Ectodermal cell (in vitro differentiated cells): ENCODE measurements around the gene GMEB1. TPM values are rescaled to one million over a fixed set of nuclear protein-coding genes. Genes with fewer than 3 reads are reported as not detected.
"Not testable (repeated sequence)": the region's sequence is repeated elsewhere in the genome, so short reads cannot be mapped to it uniquely, and the experiment has no call there.

Experiments
- H3K27ac ChIP-seq: 2 replicates; pipeline ENCODE4 v1.7.0; 2013; ENCODE audit warnings: mild to moderate bottlenecking, low read depth, low read length; ENCODE audit not compliant: insufficient read depth, poor library complexity, severe bottlenecking
- H3K27me3 ChIP-seq: 2 replicates; pipeline ENCODE4 v1.7.0; 2013; ENCODE audit warnings: mild to moderate bottlenecking, low read length; ENCODE audit not compliant: insufficient read depth, control insufficient read depth, poor library complexity, severe bottlenecking
- H3K36me3 ChIP-seq: one replicate; pipeline ENCODE4 v1.7.0; 2013; ENCODE audit warnings: low read length; ENCODE audit not compliant: control insufficient read depth, insufficient read depth
- H3K4me1 ChIP-seq: one replicate; pipeline ENCODE4 v1.7.0; 2013; ENCODE audit warnings: low read length; ENCODE audit not compliant: control insufficient read depth, insufficient read depth
- H3K4me3 ChIP-seq: 2 replicates; pipeline ENCODE4 v1.7.0; 2013; ENCODE audit warnings: low read depth, low read length, control low read depth; ENCODE audit not compliant: insufficient read depth
- H3K9me3 ChIP-seq: 2 replicates; pipeline ENCODE4 v1.7.0; 2013; ENCODE audit warnings: mild to moderate bottlenecking, low read length, moderate library complexity; ENCODE audit not compliant: control insufficient read depth
- WGBS, 2 experiments: methylation state at CpG; one replicate each; pipeline ENCODE4 v1.1.7; 2013; ENCODE audit warnings: missing lambda C conversion rate in 2 of 2; 5-methylcytosine and 5-hydroxymethylcytosine counted together
- polyA plus RNA-seq, 4 experiments: library from polyadenylated mRNA; stranded (reverse); fragments of 50-300 nt; gene quantifications; one replicate each; pipeline ENCODE4 v1.2.3, GENCODE V29; 2013

GMEB1 gene, protein sequence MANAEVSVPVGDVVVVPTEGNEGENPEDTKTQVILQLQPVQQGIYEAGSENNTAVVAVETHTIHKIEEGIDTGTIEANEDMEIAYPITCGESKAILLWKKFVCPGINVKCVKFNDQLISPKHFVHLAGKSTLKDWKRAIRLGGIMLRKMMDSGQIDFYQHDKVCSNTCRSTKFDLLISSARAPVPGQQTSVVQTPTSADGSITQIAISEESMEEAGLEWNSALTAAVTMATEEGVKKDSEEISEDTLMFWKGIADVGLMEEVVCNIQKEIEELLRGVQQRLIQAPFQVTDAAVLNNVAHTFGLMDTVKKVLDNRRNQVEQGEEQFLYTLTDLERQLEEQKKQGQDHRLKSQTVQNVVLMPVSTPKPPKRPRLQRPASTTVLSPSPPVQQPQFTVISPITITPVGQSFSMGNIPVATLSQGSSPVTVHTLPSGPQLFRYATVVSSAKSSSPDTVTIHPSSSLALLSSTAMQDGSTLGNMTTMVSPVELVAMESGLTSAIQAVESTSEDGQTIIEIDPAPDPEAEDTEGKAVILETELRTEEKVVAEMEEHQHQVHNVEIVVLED
- 12.7 TPM for polyA plus RNA-seq (2013, experiment 1 of 4)
- 11.8 TPM for polyA plus RNA-seq (2013, experiment 2 of 4)
- polyA plus RNA-seq (2013, experiment 3 of 4): 10.2 TPM
- polyA plus RNA-seq (2013, experiment 4 of 4): 11.9 TPM

DNA sequence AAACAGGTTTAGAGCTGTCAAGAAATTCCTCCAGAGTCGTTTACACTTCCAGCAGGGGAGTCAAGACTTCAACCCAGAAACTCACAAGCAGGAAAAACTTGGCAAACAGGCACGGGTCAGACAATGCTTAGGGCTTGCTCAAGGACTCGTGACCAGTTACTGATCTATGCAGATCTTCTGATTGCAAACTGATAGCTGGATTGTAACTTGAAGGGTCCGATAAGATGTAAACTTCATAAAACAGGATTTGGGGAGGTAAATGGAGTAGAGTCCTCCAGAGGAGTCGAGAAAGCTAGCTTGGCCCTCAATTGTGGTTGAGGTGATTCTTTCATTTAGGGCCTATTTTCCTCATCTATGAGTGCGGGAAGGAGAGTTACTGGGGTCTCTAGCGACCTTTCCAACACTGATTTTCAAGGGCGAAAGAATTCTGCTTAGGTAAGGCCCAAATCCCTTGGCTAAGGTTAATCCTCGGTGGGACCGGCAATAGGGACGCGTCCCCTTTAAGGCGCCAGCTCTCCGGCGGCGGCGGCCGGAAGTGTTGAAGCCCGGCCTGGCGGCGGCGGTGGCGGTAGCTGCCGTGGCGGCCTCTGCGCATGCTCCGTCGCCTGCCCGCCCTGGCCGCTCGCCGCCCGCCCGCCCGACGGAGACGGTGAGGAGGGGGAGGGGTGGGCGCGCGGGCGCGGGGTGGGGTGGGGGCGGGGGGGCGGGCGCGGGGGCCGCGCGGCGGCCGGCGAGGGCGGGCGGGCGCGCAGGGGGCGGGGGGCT, at the start of gene GMEB1:
Gene GMEB1, plus strand, starts transcription at position 594 of the 765 bp plus-strand sequence. CDS start 14,829 bp downstream, outside the sequence.
- H3K27ac ChIP-seq: peak within 1 kb of the TSS; percentile 89
- WGBS, 2 experiments: 4% methylated on average over 52 to 53 of the region's 57 CpGs

GRCh38 chr1:28631713-28632112, 36.9 kb upstream of the GMEB1 start:
- 75 to 100% methylated on average over 1 of the region's 1 CpG for WGBS, 2 experiments

More for the DNA sequence above, at the start of gene GMEB1:
- H3K27me3 ChIP-seq: no peaks in the 10 kb centered on the region
- peaks cover 3% of the 10 kb centered on the region for H3K4me1 ChIP-seq
- H3K4me3 ChIP-seq: peak within 1 kb of the TSS; percentile 81
- H3K9me3 ChIP-seq: no peaks in the 10 kb centered on the region
- H3K36me3 ChIP-seq: no peaks in the 10 kb centered on the region

DNA sequence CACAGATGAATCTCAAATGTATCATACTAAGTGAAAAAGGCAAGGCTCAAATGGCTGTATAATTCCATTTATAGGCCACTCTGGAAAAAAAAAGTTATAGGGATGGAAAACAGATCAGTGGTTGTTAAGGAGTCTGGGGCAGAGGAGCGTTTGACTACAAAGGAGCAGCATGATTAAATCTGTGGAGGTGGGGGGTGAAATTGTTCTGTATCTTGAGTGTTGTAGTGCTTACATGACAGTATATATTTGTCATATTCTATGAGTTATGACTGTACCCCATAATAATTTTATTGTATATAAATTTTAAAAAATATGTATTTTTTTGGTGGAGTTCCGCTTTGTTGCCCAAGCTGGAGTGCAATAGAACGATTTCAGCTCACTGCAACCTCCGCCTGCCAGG, 36.0 kb upstream of the GMEB1 start:
- Histone ChIP-seq H3K27me3 (no peaks in the 10 kb centered on the region), H3K4me3 (no peak overlapping the region), H3K27ac (no peak overlapping the region), H3K9me3 (no peaks in the 10 kb centered on the region), H3K4me1 (no peaks in the 10 kb centered on the region), H3K36me3 (no peaks in the 10 kb centered on the region)
- 91 to 98% methylated on average over 4 of the region's 4 CpGs for WGBS, 2 experiments

More at GRCh38 chr1:28631713-28632112, 36.9 kb upstream of the GMEB1 start:
- Histone ChIP-seq H3K27me3 (no peaks in the 10 kb centered on the region), H3K4me3 (no peak overlapping the region), H3K36me3 (no peaks in the 10 kb centered on the region), H3K9me3 (no peaks in the 10 kb centered on the region), H3K4me1 (no peaks in the 10 kb centered on the region), H3K27ac (no peak overlapping the region)

DNA sequence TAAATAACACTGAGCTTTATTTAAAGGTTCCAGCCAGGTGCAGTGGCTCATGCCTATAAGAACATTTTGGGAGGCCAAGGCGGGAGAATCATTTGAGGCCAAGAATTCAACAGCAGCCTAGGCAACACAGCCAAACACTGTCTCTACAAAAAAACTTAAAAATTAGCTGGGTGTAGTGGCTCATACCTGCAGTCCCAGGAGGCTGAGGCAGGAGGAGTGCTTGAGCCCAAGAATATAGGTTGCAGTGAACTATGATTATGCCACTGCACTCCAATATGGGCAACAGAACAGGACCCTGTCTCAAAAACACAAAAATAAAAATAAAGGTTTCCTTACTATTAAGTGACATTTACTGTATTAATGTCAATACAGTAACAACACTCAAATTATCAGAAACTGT, 27.8 kb upstream of the GMEB1 start:
- Histone ChIP-seq H3K4me3 (no peak overlapping the region), H3K9me3 (no peaks in the 10 kb centered on the region), H3K27me3 (no peaks in the 10 kb centered on the region), H3K4me1 (peaks cover 6% of the 10 kb centered on the region), H3K27ac (no peak overlapping the region), H3K36me3 (no peaks in the 10 kb centered on the region)
- WGBS, 2 experiments: 91 to 92% methylated on average over 1 of the region's 1 CpG

GRCh38 chr1:28642056-28642846, 26.3 kb upstream of the GMEB1 start:
- 2% methylated on average over 26 of the region's 26 CpGs for WGBS, 2 experiments
- Histone ChIP-seq H3K27me3 (no peaks in the 10 kb centered on the region), H3K36me3 (no peaks in the 10 kb centered on the region), H3K27ac (no peak overlapping the region), H3K4me3 (peak overlapping the region; percentile 89), H3K9me3 (no peaks in the 10 kb centered on the region), H3K4me1 (peaks cover 6% of the 10 kb centered on the region)

GRCh38 chr1:28642847-28643635, 25.5 kb upstream of the GMEB1 start, which contains the start of gene TAF12:
Gene TAF12 (minus strand): TSS chr1:28643067. CDS start chr1:28622081, 20,986 bp downstream.
- WGBS, 2 experiments: 7% methylated on average over 49 of the region's 49 CpGs
- H3K36me3 ChIP-seq: no peaks in the 10 kb centered on the region
- H3K4me1 ChIP-seq: peaks cover 6% of the 10 kb centered on the region
- no peaks in the 10 kb centered on the region for H3K27me3 ChIP-seq
- no peaks in the 10 kb centered on the region for H3K9me3 ChIP-seq
- peak within 1 kb of the TSS; percentile 89 for H3K4me3 ChIP-seq
- H3K27ac ChIP-seq: peak within 1 kb of the TSS; percentile 74

- H3K27me3 ChIP-seq: no peaks in the 10 kb centered on the region
- H3K36me3 ChIP-seq: no peaks in the 10 kb centered on the region
- peaks cover 6% of the 10 kb centered on the region for H3K4me1 ChIP-seq
- no peak overlapping the region for H3K4me3 ChIP-seq
- WGBS, 2 experiments: 80 to 84% methylated on average over 3 of the region's 3 CpGs
- H3K27ac ChIP-seq: no peak overlapping the region
- H3K9me3 ChIP-seq: no peaks in the 10 kb centered on the region
These were observed 24.1 kb upstream of the GMEB1 start for GRCh38 chr1:28644494-28644893.

- not testable (repeated sequence) for H3K36me3 ChIP-seq, H3K9me3 ChIP-seq, H3K27ac ChIP-seq, H3K4me1 ChIP-seq, H3K4me3 ChIP-seq, H3K27me3 ChIP-seq
- WGBS, 2 experiments: 91 to 95% methylated on average over 11 of the region's 11 CpGs
These were observed 23.2 kb upstream of the GMEB1 start for GRCh38 chr1:28645406-28645805.

GRCh38 chr1:28646040-28646439, 22.5 kb upstream of the GMEB1 start:
- Histone ChIP-seq H3K9me3 (no peaks in the 10 kb centered on the region), H3K4me3 (no peak overlapping the region), H3K4me1 (peaks cover 6% of the 10 kb centered on the region), H3K27ac (no peak overlapping the region), H3K36me3 (no peaks in the 10 kb centered on the region), H3K27me3 (no peaks in the 10 kb centered on the region)
- 88 to 93% methylated on average over 1 of the region's 1 CpG for WGBS, 2 experiments
